22Rv1 (cell line): ENCODE data around the gene TMC4.

Experiments used
- CTCF ChIP-seq: fragments of 450-650 bp; IDR thresholded peaks from 2 replicates; pipeline ENCODE4 v1.5.1; 2017; ENCODE audit warnings: mild to moderate bottlenecking
- ZFX ChIP-seq: fragments of 450-650 bp; IDR thresholded peaks from 2 replicates; pipeline ENCODE4 v1.6.1; 2017; ENCODE audit warnings: antibody characterized with exemption, borderline replicate concordance

- no peak for TF ChIP-seq CTCF
- no peak for TF ChIP-seq ZFX
Measured at GRCh38 chr19:54209058-54209810, 36.3 kb upstream of the TMC4 start.
